Measurements from ENCODE around the gene HELZ.

- TF ChIP-seq EZH2 (IDR thresholded peaks at IDR 0.05; ENCODE audit: borderline replicate concordance, low read depth, low read length, severe bottlenecking) (no peak), POLR2A (IDR thresholded peaks at IDR 0.05; ENCODE audit: low read depth, low read length) (no peak), CTCF (IDR thresholded peaks at IDR 0.05; ENCODE audit: extremely low read depth in 1 of 2, insufficient read depth in 1 of 2, low read depth in 1 of 2, low read length in 2 of 2) (no peak)
Observed at GRCh38 chr17:67152824-67153223, 92.2 kb downstream of the HELZ start.
